Neural progenitor cell (in vitro differentiated cells): ENCODE data around the gene AFF3.

ENCODE experiments used
- EZH2 ChIP-seq: fragments of 200-600 bp; sonication (generic); IDR thresholded peaks from 2 replicates; pipeline ENCODE4 v1.6.1; 2017; ENCODE audit warnings: antibody characterized with exemption, mild to moderate bottlenecking, moderate library complexity
- EZH2phosphoT487 ChIP-seq: fragments of 200-600 bp; sonication (generic); IDR thresholded peaks from 2 replicates; pipeline ENCODE4 v1.6.1; 2017; ENCODE audit warnings: antibody characterized with exemption
- TF ChIP-seq, protein P1 (sequence below): fragments of 200-600 bp; sonication (generic); IDR thresholded peaks from 2 replicates; pipeline ENCODE4 v1.5.1; 2017; ENCODE audit warnings: antibody characterized with exemption, mild to moderate bottlenecking

DNA sequence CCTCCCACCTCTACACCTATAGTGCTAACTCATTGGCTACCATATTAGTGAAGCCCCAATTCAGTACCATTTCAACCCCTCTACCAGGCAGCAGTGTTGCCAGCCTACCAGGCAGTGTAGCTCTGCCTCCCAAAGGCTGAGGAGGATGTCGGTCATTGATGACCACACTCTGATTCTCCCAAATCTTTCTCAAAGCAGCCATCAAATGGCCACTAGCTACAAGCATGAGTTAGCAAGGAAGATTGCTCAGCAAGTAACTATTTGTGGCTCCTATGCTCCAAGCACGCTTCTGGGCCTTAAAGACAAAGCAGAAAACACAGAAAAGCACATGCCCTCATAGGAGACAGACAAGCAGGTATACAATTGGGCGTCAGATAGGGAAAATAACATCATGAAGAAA is 42.7 kb upstream of the AFF3 start:
- TF ChIP-seq, protein P1, sequence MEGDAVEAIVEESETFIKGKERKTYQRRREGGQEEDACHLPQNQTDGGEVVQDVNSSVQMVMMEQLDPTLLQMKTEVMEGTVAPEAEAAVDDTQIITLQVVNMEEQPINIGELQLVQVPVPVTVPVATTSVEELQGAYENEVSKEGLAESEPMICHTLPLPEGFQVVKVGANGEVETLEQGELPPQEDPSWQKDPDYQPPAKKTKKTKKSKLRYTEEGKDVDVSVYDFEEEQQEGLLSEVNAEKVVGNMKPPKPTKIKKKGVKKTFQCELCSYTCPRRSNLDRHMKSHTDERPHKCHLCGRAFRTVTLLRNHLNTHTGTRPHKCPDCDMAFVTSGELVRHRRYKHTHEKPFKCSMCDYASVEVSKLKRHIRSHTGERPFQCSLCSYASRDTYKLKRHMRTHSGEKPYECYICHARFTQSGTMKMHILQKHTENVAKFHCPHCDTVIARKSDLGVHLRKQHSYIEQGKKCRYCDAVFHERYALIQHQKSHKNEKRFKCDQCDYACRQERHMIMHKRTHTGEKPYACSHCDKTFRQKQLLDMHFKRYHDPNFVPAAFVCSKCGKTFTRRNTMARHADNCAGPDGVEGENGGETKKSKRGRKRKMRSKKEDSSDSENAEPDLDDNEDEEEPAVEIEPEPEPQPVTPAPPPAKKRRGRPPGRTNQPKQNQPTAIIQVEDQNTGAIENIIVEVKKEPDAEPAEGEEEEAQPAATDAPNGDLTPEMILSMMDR: no peak
- no peak for TF ChIP-seq EZH2phosphoT487
- TF ChIP-seq EZH2: no peak
